D721Med (cell line): Measurements from ENCODE around the gene TSPAN10.

Experiments
- DNase-seq: peaks from one replicate; pipeline ENCODE4 v3.0.0; 2011; ENCODE audit warnings: low spot score; ENCODE audit not compliant: insufficient read length
- FAIRE-seq: peaks from 2 replicates; lab custom pipeline; 2011; peaks lifted over from hg19 to GRCh38; lab: Jason Lieb, UNC
- CTCF ChIP-seq: IDR thresholded peaks from 2 replicates; pipeline ENCODE4 v1.5.1; 2012; ENCODE audit warnings: mild to moderate bottlenecking, control low read depth; ENCODE audit not compliant: insufficient read depth; ENCODE audit errors: missing control alignments

TSPAN10 gene

GRCh38 chr17:81681672-81682071 is 44.7 kb downstream of the TSPAN10 start:
- FAIRE-seq (no peak), DNase-seq (no peak)
- no peak for TF ChIP-seq CTCF

- DNase-seq (no peak), FAIRE-seq (no peak)
- no peak for TF ChIP-seq CTCF
These were observed 45.7 kb downstream of the TSPAN10 start for GRCh38 chr17:81682565-81683207.

GRCh38 chr17:81683208-81683583 is 46.2 kb downstream of the TSPAN10 start:
- TF ChIP-seq CTCF = no peak
- DNase-seq (no peak), FAIRE-seq (no peak)

- DNase-seq (peak; percentile 100), FAIRE-seq (no peak)
- no peak for TF ChIP-seq CTCF
These were observed 46.8 kb downstream of the TSPAN10 start, which contains the start of the genes ARL16 and HGS for GRCh38 chr17:81683584-81684441. Gene ARL16, minus strand, starts transcription at chr17:81683797. Its CDS starts 44 bp downstream, at chr17:81683753. Gene HGS, plus strand, starts transcription at chr17:81684011. Its CDS starts 56 bp downstream, at chr17:81684067.

DNA sequence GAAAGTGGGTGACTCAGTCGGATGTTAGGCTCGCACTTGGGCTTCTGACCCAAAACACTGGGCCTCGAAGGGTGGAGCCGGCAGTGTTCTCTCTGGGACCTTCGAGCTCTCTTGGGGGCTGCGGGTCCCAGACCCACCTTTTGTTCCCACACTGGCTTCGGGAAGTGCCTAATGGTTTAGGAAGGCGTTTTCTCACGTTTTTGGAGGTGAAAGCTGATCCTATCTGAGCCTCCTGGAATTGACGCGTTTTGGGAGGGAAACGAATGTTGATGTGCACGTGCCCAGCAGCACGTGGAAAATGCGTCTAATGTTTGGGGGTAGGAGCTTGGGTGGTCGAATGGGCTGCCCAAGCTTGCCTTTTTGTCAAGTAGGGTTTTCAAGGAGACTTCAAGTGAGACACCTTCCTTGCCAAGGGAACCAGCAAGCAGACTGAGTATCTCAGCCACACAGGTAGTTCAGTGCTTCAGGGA is 47.5 kb downstream of the TSPAN10 start:
- TF ChIP-seq CTCF = no peak
- no peak for FAIRE-seq
- no peak for DNase-seq

GRCh38 chr17:81685108-81685507 is 48.1 kb downstream of the TSPAN10 start:
- no peak for TF ChIP-seq CTCF
- DNase-seq (no peak), FAIRE-seq (no peak)
